K562 (cell line): ENCODE results near the gene DHDH. TPM values are rescaled to one million over a fixed set of nuclear protein-coding genes. Genes with fewer than 3 reads are reported as not detected.

Experiments used
- CREB5 ChIP-seq: fragments of 250-450 bp; sonication (Bioruptor Pico); IDR thresholded peaks from 2 replicates; pipeline ENCODE4 v1.5.0; 2020; ENCODE audit warnings: mild to moderate bottlenecking
- MYC ChIP-seq, 2 experiments: fragments of 250-450 bp in 1 of 2; sonication (Bioruptor Pico) in 1 of 2; IDR thresholded peaks; 2 replicates each; pipeline versions ENCODE4 v1.5.1 to v1.6.1; 2012 to 2021; ENCODE audit warnings: low read depth in 2 of 2, borderline replicate concordance in 1 of 2, improper control_type of control experiment in 1 of 2, low read length in 1 of 2, mild to moderate bottlenecking in 1 of 2, moderate library complexity in 1 of 2
- POLR2AphosphoS5 ChIP-seq: IDR thresholded peaks from 2 replicates; pipeline ENCODE4 v1.6.1; 2011; ENCODE audit warnings: mild to moderate bottlenecking, low read depth, low read length, moderate library complexity; ENCODE audit not compliant: control insufficient read depth, insufficient read depth
- ZBTB43 ChIP-seq: sonication (generic); formaldehyde crosslinking; IDR thresholded peaks from 2 replicates; pipeline ENCODE4 v1.8.0; 2023; ENCODE audit warnings: mild to moderate bottlenecking, missing genetic modification reagents
- ZNF146 ChIP-seq: IDR thresholded peaks from one replicate; pipeline ENCODE4 v1.6.1; 2018; ENCODE audit warnings: missing compliant biosample characterization; ENCODE audit not compliant: unreplicated experiment
- polyA plus RNA-seq, 8 experiments: library from polyadenylated mRNA; depleted of rRNA in 4 of 8; stranded (reverse) in 5 of 8; unstranded in 3 of 8; fragments of >200 nt; fragmentation: Nextera tagmentation in 2 of 8; fragmentation: Illumina TruSeq in 1 of 8; extraction: Ambion mirVana in 2 of 8; extraction: Trizol in 1 of 8; gene quantifications; 2 replicates each; pipeline versions ENCODE4 v1.2.1 to v1.2.3, GENCODE V29; 2011 to 2014; ENCODE audit warnings: inconsistent platforms in 1 of 8, missing spikeins in 1 of 8
- total RNA-seq, 7 experiments: library from RNA; depleted of rRNA in 6 of 7; stranded (reverse); fragments of >200 nt in 6 of 7; fragmentation: Illumina TruSeq in 2 of 7; extraction: Trizol in 2 of 7; gene quantifications; 2 replicates each; pipeline versions ENCODE4 v1.2.1 to v1.2.3, GENCODE V29; 2011 to 2021; ENCODE audit warnings: low replicate concordance in 1 of 7
- TF ChIP-seq, protein P1 (sequence below): fragments of 450-650 bp; IDR thresholded peaks from 2 replicates; pipeline ENCODE4 v1.6.1; 2017; ENCODE audit warnings: antibody characterized with exemption, mild to moderate bottlenecking

Gene DHDH
- total and polyA plus RNA-seq, 9 of the 15 experiments (the other 6 are each of a cell fraction or from before 2014, with no cell fraction given), result 0.37 to 1.9 (median 0.87) TPM

GRCh38 chr19:48992581-48993174, 59.2 kb downstream of the DHDH start (continued):
- 0 out of 2 replicates have a peak, but pooled peaks have one; percentile 23 for TF ChIP-seq ZBTB43 (CRISPR knock-in tag)
- TF ChIP-seq POLR2AphosphoS5, result no peak
- no peak for TF ChIP-seq MYC (IDR thresholded peaks at IDR 0.05; ENCODE audit: low read depth, low read length)
- TF ChIP-seq MYC (CRISPR knock-in tag; IDR thresholded peaks at IDR 0.05; ENCODE audit: borderline replicate concordance, low read depth), result no peak
- TF ChIP-seq, protein P1, sequence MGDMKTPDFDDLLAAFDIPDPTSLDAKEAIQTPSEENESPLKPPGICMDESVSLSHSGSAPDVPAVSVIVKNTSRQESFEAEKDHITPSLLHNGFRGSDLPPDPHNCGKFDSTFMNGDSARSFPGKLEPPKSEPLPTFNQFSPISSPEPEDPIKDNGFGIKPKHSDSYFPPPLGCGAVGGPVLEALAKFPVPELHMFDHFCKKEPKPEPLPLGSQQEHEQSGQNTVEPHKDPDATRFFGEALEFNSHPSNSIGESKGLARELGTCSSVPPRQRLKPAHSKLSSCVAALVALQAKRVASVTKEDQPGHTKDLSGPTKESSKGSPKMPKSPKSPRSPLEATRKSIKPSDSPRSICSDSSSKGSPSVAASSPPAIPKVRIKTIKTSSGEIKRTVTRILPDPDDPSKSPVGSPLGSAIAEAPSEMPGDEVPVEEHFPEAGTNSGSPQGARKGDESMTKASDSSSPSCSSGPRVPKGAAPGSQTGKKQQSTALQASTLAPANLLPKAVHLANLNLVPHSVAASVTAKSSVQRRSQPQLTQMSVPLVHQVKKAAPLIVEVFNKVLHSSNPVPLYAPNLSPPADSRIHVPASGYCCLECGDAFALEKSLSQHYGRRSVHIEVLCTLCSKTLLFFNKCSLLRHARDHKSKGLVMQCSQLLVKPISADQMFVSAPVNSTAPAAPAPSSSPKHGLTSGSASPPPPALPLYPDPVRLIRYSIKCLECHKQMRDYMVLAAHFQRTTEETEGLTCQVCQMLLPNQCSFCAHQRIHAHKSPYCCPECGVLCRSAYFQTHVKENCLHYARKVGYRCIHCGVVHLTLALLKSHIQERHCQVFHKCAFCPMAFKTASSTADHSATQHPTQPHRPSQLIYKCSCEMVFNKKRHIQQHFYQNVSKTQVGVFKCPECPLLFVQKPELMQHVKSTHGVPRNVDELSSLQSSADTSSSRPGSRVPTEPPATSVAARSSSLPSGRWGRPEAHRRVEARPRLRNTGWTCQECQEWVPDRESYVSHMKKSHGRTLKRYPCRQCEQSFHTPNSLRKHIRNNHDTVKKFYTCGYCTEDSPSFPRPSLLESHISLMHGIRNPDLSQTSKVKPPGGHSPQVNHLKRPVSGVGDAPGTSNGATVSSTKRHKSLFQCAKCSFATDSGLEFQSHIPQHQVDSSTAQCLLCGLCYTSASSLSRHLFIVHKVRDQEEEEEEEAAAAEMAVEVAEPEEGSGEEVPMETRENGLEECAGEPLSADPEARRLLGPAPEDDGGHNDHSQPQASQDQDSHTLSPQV, result no peak
- no peak for TF ChIP-seq ZNF146
- no peak for TF ChIP-seq CREB5 (CRISPR knock-in tag)
